HepG2 (cell line): ENCODE results near the gene PTK7. TPM values are rescaled to one million over a fixed set of nuclear protein-coding genes. Genes with fewer than 3 reads are reported as not detected.

Experiments used
- ARNT2 ChIP-seq: sonication (generic); formaldehyde crosslinking; IDR thresholded peaks from 2 replicates; pipeline ENCODE4 v1.8.0; 2022; ENCODE audit warnings: mild to moderate bottlenecking, low read depth, missing genetic modification reagents, moderate library complexity
- FOXO1 ChIP-seq: sonication (generic); formaldehyde crosslinking; IDR thresholded peaks from 2 replicates; pipeline ENCODE4 v1.4.0; 2020; ENCODE audit warnings: missing genetic modification reagents
- HDAC1 ChIP-seq: sonication (generic); formaldehyde crosslinking; IDR thresholded peaks from 2 replicates; pipeline ENCODE4 v1.5.1; 2020; ENCODE audit warnings: mild to moderate bottlenecking, missing genetic modification reagents
- MAX ChIP-seq: IDR thresholded peaks from 2 replicates; pipeline ENCODE4 v1.6.1; 2012; ENCODE audit warnings: inconsistent platforms
- NFATC3 ChIP-seq: sonication (generic); formaldehyde crosslinking; IDR thresholded peaks from 2 replicates; pipeline ENCODE4 v1.5.1; 2020; ENCODE audit warnings: mild to moderate bottlenecking, missing genetic modification reagents
- POGK ChIP-seq: sonication (generic); formaldehyde crosslinking; conservative IDR thresholded peaks from 2 replicates; pipeline ENCODE4 v1.8.0; 2022; ENCODE audit warnings: mild to moderate bottlenecking, moderate library complexity, missing genetic modification reagents
- RARA ChIP-seq: IDR thresholded peaks from 2 replicates; pipeline ENCODE4 v1.6.1; 2016; ENCODE audit warnings: missing genetic modification reagents, missing compliant biosample characterization
- SETDB1 ChIP-seq: sonication (generic); formaldehyde crosslinking; IDR thresholded peaks from 2 replicates; pipeline ENCODE4 v1.5.1; 2020; ENCODE audit warnings: missing genetic modification reagents, mild to moderate bottlenecking, borderline replicate concordance
- SNAI1 ChIP-seq: sonication (generic); formaldehyde crosslinking; IDR thresholded peaks from 2 replicates; pipeline ENCODE4 v1.5.0; 2020; ENCODE audit warnings: mild to moderate bottlenecking, missing genetic modification reagents, borderline replicate concordance
- SOX6 ChIP-seq, 2 experiments: fragments of 450-650 bp in 1 of 2; sonication (generic) in 1 of 2; formaldehyde crosslinking in 1 of 2; IDR thresholded peaks; 2 replicates each; pipeline versions ENCODE4 v1.4.0 to v1.6.1; 2017 to 2020; ENCODE audit warnings: antibody characterized with exemption in 1 of 2, mild to moderate bottlenecking in 1 of 2, missing genetic modification reagents in 1 of 2
- TEF ChIP-seq: sonication (generic); formaldehyde crosslinking; IDR thresholded peaks from 2 replicates; pipeline ENCODE4 v1.5.0; 2020; ENCODE audit warnings: missing genetic modification reagents
- ZBED4 ChIP-seq: sonication (generic); formaldehyde crosslinking; IDR thresholded peaks from 2 replicates; pipeline ENCODE4 v1.4.0; 2020; ENCODE audit warnings: missing genetic modification reagents, borderline replicate concordance
- ZBTB1 ChIP-seq: sonication (generic); formaldehyde crosslinking; IDR thresholded peaks from 2 replicates; pipeline ENCODE4 v1.4.0; 2020; ENCODE audit warnings: missing genetic modification reagents, borderline replicate concordance
- ZNF143 ChIP-seq: sonication (generic); formaldehyde crosslinking; IDR thresholded peaks from 2 replicates; pipeline ENCODE4 v1.4.0; 2020; ENCODE audit warnings: missing genetic modification reagents
- ZNF205 ChIP-seq: IDR thresholded peaks from 2 replicates; pipeline ENCODE4 v1.6.1; 2018; ENCODE audit warnings: missing biosample characterization, missing genetic modification reagents
- ZNF280B ChIP-seq: sonication (generic); formaldehyde crosslinking; IDR thresholded peaks from 2 replicates; pipeline ENCODE4 v1.5.0; 2020; ENCODE audit warnings: missing genetic modification reagents, mild to moderate bottlenecking, borderline replicate concordance
- ZNF547 ChIP-seq: sonication (generic); formaldehyde crosslinking; IDR thresholded peaks from 2 replicates; pipeline ENCODE4 v1.5.1; 2020; ENCODE audit warnings: mild to moderate bottlenecking, missing genetic modification reagents
- ZNF800 ChIP-seq: sonication (generic); formaldehyde crosslinking; IDR thresholded peaks from 2 replicates; pipeline ENCODE4 v1.4.0; 2020; ENCODE audit warnings: missing genetic modification reagents
- polyA plus RNA-seq, 8 experiments: library from polyadenylated mRNA; depleted of rRNA in 3 of 8; stranded (reverse) in 7 of 8; unstranded in 1 of 8; fragments of >200 nt; fragmentation: Illumina TruSeq in 4 of 8; extraction: Trizol in 4 of 8; gene quantifications; 2 replicates each; pipeline versions ENCODE4 v1.2.1 to v1.2.3, GENCODE V29; 2011 to 2016; ENCODE audit warnings: low read depth in 4 of 8, missing spikeins in 1 of 8, mixed read lengths in 1 of 8; ENCODE audit not compliant: insufficient read depth in 1 of 8
- total RNA-seq, 5 experiments: library from RNA; depleted of rRNA; stranded (reverse); fragments of >200 nt; fragmentation: Illumina TruSeq; extraction: Trizol; gene quantifications; 2 replicates each; pipeline ENCODE4 v1.2.3, GENCODE V29; 2016; ENCODE audit warnings: low read depth in 1 of 5

The PTK7 gene
- total and polyA plus RNA-seq, 2 of the 13 experiments (the other 11 are each of a cell fraction or from before 2014, with no cell fraction given), result 98.5 to 99.8 TPM

- TF ChIP-seq ZNF205 (CRISPR knock-in tag), result no peak; the same call in 1 of the 2 replicates
- TF ChIP-seq MAX, result peak; percentile 73
- no peak for TF ChIP-seq SNAI1 (CRISPR knock-in tag)
- peak; percentile 91 for TF ChIP-seq HDAC1 (CRISPR knock-in tag)
- TF ChIP-seq FOXO1 (CRISPR knock-in tag), result peak; percentile 88; the same call in 1 of the 2 replicates
- peak; percentile 6; the same call in 1 of the 2 replicates for TF ChIP-seq ARNT2 (CRISPR knock-in tag)
- TF ChIP-seq ZBED4, result peak; percentile 74
- no peak; the same call in 1 of the 2 replicates for TF ChIP-seq ZNF143
- TF ChIP-seq TEF (CRISPR knock-in tag), result no peak
- peak; percentile 20; the same call in 1 of the 2 replicates for TF ChIP-seq POGK (CRISPR knock-in tag)
- TF ChIP-seq SETDB1 (CRISPR knock-in tag), result no peak
- TF ChIP-seq ZNF280B (CRISPR knock-in tag), result no peak; the same call in 1 of the 2 replicates
- TF ChIP-seq ZNF800, result 0 out of 2 replicates have a peak, but pooled peaks have one; percentile 64
- no peak for TF ChIP-seq SOX6 (IDR thresholded peaks at IDR 0.05)
- TF ChIP-seq SOX6 (CRISPR knock-in tag; IDR thresholded peaks at IDR 0.05), result peak; percentile 64; the same call in 1 of the 2 replicates
- TF ChIP-seq NFATC3 (CRISPR knock-in tag), result 0 out of 2 replicates have a peak, but pooled peaks have one; percentile 22
- peak; percentile 62; the same call in 1 of the 2 replicates for TF ChIP-seq RARA (CRISPR knock-in tag)
- no peak for TF ChIP-seq ZBTB1 (CRISPR knock-in tag)
- peak; percentile 63; the same call in 1 of the 2 replicates for TF ChIP-seq ZNF547 (CRISPR knock-in tag)
These were observed 13.9 kb downstream of the PTK7 start (continued) for GRCh38 chr6:43089874-43090558.
